Colonic mucosa (tissue), 4 donors: ENCODE data around the gene LCNL1. TPM values are rescaled to one million over a fixed set of nuclear protein-coding genes. Genes with fewer than 3 reads are reported as not detected.

Experiments used
- DNase-seq: peaks from one replicate; pipeline ENCODE4 v3.0.0-alpha.2; 2020
- H3K27ac ChIP-seq: fragments of 200-600 bp; one replicate; pipeline ENCODE4 v1.8.0; 2021
- H3K27me3 ChIP-seq: fragments of 200-600 bp; one replicate; pipeline ENCODE4 v1.8.0; 2021
- H3K36me3 ChIP-seq: fragments of 200-600 bp; one replicate; pipeline ENCODE4 v1.8.0; 2021
- H3K4me1 ChIP-seq: fragments of 200-600 bp; one replicate; pipeline ENCODE4 v1.8.0; 2021; ENCODE audit warnings: mild to moderate bottlenecking
- H3K4me3 ChIP-seq: fragments of 200-600 bp; one replicate; pipeline ENCODE4 v1.8.0; 2021
- H3K9ac ChIP-seq, 2 donors: one replicate each; pipeline ENCODE4 v1.7.0; 2013; ENCODE audit warnings: control low read depth in 2 of 2, low read depth in 2 of 2, low read length in 2 of 2
- H3K9me3 ChIP-seq: fragments of 200-600 bp; one replicate; pipeline ENCODE4 v1.8.0; 2021
- intact Hi-C: fragments of 100-400 bp; cut with DNase I; formaldehyde crosslinking; loops from one replicate; pipeline ENCODE4 v1.14.1; 2022
- total RNA-seq, 2 donors: library from RNA; stranded (reverse); fragmentation: NEBNext Ultra II Directional in 1 of 2; extraction: Animal tissue kit (Norgen Biotek cat#: 25700) in 1 of 2; gene quantifications; one replicate each; pipeline ENCODE4 v1.2.1, GENCODE V29; 2021
- TF ChIP-seq, protein P1 (sequence below): fragments of 200-600 bp; IDR thresholded peaks from one replicate; pipeline ENCODE4 v1.8.0; 2022; ENCODE audit warnings: antibody characterized with exemption, mild to moderate bottlenecking
- donor health status: healthy.
- donor health status: DM: no; HTN: no; CAD: no.
- donor health status: DM: no; HTN: no; CAD: no.

LCNL1 gene
- total RNA-seq, 2 donors from 2014 or later: not detected

DNA sequence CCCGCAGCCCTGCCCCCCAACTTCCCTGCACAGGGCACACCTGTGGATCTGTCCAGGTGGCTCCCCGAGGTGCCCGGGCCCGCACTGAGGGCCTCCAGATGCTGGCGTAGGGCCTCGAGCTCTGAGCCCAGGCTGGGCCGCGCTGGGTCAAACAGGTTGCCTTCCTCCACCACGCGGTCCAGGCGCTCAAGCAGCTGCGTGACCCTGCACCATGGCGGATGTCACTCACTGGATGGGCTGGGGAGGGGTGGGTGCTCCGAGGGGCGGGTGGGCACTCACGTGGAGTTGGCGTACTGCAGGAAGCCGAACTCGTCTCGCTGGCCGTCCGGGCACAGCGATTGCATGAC is 39.8 kb downstream of the LCNL1 start:
- TF ChIP-seq, protein P1, sequence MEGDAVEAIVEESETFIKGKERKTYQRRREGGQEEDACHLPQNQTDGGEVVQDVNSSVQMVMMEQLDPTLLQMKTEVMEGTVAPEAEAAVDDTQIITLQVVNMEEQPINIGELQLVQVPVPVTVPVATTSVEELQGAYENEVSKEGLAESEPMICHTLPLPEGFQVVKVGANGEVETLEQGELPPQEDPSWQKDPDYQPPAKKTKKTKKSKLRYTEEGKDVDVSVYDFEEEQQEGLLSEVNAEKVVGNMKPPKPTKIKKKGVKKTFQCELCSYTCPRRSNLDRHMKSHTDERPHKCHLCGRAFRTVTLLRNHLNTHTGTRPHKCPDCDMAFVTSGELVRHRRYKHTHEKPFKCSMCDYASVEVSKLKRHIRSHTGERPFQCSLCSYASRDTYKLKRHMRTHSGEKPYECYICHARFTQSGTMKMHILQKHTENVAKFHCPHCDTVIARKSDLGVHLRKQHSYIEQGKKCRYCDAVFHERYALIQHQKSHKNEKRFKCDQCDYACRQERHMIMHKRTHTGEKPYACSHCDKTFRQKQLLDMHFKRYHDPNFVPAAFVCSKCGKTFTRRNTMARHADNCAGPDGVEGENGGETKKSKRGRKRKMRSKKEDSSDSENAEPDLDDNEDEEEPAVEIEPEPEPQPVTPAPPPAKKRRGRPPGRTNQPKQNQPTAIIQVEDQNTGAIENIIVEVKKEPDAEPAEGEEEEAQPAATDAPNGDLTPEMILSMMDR: no peak
- H3K27me3 ChIP-seq: no peaks in the 10 kb centered on the region
- intact Hi-C loops: no loop called here
- no peak overlapping the region for H3K9ac ChIP-seq
- no peaks in the 10 kb centered on the region for H3K36me3 ChIP-seq
- DNase-seq: no peak
- H3K4me1 ChIP-seq: peaks cover 25% of the 10 kb centered on the region
- H3K27ac ChIP-seq: peak overlapping the region; percentile 63
- no peaks in the 10 kb centered on the region for H3K9me3 ChIP-seq
- no peak overlapping the region for H3K4me3 ChIP-seq

GRCh38 chr9:137023157-137023556 is 40.4 kb downstream of the LCNL1 start:
- H3K36me3 ChIP-seq: no peaks in the 10 kb centered on the region
- no peaks in the 10 kb centered on the region for H3K27me3 ChIP-seq
- intact Hi-C loops: no loop called here
- no peak overlapping the region for H3K27ac ChIP-seq
- H3K9ac ChIP-seq: no peak overlapping the region
- TF ChIP-seq, protein P1: no peak
- peaks cover 25% of the 10 kb centered on the region for H3K4me1 ChIP-seq
- DNase-seq: no peak
- no peaks in the 10 kb centered on the region for H3K9me3 ChIP-seq
- no peak overlapping the region for H3K4me3 ChIP-seq

- Histone ChIP-seq H3K9me3 (no peaks in the 10 kb centered on the region), H3K9ac (no peak overlapping the region), H3K4me1 (peaks cover 25% of the 10 kb centered on the region), H3K27me3 (no peaks in the 10 kb centered on the region), H3K27ac (no peak overlapping the region), H3K4me3 (no peak overlapping the region), H3K36me3 (no peaks in the 10 kb centered on the region)
- TF ChIP-seq, protein P1: no peak
- intact Hi-C loops: no loop called here
- DNase-seq: no peak
Observed at GRCh38 chr9:137023583-137023991, 40.8 kb downstream of the LCNL1 start.

- no peaks in the 10 kb centered on the region for H3K36me3 ChIP-seq
- H3K9ac ChIP-seq: peak overlapping the region in 1 of 2 donors; percentile 26
- intact Hi-C loops: no loop called here
- DNase-seq: peak; percentile 59
- peaks cover 30% of the 10 kb centered on the region for H3K4me1 ChIP-seq
- H3K9me3 ChIP-seq: no peaks in the 10 kb centered on the region
- no peak overlapping the region for H3K27ac ChIP-seq
- TF ChIP-seq, protein P1: no peak
- H3K27me3 ChIP-seq: no peaks in the 10 kb centered on the region
- no peak overlapping the region for H3K4me3 ChIP-seq
Observed at GRCh38 chr9:137025517-137025966, 42.7 kb downstream of the LCNL1 start.

GRCh38 chr9:137026384-137026783 is 43.6 kb downstream of the LCNL1 start:
- H3K4me1 ChIP-seq: peaks cover 34% of the 10 kb centered on the region
- no peaks in the 10 kb centered on the region for H3K9me3 ChIP-seq
- H3K4me3 ChIP-seq: no peak overlapping the region
- TF ChIP-seq, protein P1: no peak
- no peak overlapping the region for H3K27ac ChIP-seq
- intact Hi-C loops: no loop called here
- H3K27me3 ChIP-seq: no peaks in the 10 kb centered on the region
- peak overlapping the region in 1 of 2 donors; percentile 5 for H3K9ac ChIP-seq
- DNase-seq: no peak
- H3K36me3 ChIP-seq: no peaks in the 10 kb centered on the region
